Mucosa of gallbladder (tissue), 1 donor: ENCODE results near the gene ZCWPW1. TPM values are rescaled to one million over a fixed set of nuclear protein-coding genes. Genes with fewer than 3 reads are reported as not detected.

Experiments used
- DNase-seq: peaks from one replicate; pipeline ENCODE4 v3.0.0-alpha.2; 2020; ENCODE audit warnings: low spot score
- total RNA-seq: library from RNA; stranded (reverse); gene quantifications from one replicate; pipeline ENCODE4 v1.2.1, GENCODE V29; 2021
- donor health status: DM: no; HTN: no; CAD: no.

The ZCWPW1 gene
- 4.6 TPM for total RNA-seq

DNA sequence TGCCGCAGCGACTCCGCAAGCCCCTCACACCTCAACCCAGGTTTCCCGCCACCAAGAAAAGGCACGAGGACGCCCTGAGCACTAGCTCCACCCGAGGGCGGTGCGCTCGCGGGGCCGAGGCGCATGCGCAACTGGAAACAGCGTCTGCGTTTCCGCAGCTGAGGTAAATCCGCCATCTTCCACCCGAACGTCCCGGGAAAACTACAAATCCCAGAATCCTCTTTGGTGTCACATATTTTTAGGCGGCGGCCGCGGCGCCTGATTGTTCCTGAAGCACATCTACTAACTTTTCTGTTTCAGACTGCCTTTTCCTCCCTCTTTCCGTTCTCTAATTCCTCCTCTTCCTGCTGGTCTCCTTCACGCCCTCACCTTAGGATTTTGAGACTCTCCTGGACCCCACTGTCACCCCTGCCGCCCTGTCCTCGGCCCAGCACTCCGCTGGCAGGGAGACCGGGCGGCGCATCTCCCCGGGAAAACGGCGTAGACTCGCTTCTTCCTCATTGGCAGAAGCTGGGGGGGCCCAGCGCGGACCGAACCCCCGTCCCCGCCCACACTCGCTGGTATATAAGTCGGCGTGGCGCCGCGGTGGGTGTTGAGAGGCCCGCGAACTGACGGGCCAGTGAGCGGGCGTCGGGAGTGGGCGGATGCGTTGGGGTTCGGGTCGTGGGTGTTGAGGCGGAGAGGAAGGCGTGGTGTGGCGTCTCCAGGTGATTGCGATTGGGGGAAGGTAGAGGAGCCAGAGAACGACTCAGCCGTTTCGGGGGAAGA, at the start of gene ZCWPW1:
Gene ZCWPW1, minus strand, starts transcription at position 505 of the 768 bp plus-strand sequence. CDS start 8,054 bp downstream, outside the sequence.
- peak; percentile 96 for DNase-seq

DNA sequence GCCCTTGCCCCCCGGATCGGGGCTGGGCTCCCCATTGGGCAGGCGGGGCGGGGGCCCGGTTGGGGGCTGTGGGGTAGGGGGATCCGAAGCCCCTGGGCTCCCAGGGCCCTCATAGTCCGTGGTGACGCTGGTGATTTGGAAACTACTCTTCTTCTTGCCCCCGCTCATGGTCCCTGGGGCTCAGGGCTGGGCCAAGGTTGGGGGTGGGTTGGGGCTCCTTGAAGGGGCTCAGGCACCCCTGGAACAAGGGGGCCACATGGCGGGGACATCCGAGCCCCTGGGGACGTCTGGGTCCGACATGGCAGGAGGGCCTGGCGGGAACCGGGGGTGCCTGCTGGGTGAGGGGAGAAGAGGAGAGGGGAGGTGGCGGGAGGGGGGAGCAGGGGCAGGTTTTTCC, 49.4 kb upstream of the ZCWPW1 start:
- DNase-seq = no peak

DNA sequence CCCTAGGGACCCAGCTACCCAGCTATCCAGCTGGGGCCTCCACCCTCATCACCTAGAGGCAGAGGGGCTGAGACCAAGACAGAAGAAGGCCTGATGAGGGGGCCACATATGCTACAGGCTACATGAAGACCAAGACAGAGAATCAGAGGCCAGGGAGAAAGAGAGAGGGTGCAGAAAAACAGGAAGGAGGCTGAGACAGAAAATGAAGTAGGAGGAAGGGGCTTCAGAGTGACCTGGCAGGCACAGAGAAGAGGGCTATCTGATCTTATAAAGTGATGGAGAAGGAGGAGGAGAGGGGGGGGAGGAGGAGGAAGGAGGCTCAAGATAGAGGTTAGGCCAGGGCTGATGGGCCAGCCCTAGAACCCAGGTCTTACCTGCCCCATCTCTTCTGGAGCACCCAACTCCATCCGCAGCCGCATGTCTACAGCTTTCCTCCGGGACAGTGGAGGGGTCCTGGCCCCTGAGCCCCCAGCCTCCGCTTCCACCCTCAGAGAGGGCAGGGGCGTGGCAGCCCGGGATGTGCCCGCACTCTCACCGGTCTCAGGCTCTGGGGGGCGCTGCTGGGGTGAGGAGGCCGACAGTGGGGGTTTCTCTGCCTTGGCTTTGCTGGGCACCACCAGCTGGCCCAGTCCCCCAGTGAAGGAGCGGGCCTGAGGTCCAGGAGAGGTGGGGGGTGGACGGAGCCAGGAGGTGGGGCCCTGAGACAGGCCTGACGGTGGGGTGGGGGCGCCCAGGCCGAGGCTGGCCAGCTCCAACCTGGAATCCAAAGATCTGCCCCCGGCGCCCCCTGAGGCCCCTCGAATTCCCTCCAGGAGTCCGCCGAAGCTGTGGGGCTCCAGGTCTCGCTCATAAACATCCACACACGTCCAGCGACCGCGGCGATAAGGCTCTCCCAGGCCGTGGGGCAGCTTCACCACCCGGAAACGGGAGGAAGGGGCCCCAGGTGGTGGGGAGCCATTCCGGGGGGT, 48.7 kb upstream of the ZCWPW1 start:
- no peak for DNase-seq

DNA sequence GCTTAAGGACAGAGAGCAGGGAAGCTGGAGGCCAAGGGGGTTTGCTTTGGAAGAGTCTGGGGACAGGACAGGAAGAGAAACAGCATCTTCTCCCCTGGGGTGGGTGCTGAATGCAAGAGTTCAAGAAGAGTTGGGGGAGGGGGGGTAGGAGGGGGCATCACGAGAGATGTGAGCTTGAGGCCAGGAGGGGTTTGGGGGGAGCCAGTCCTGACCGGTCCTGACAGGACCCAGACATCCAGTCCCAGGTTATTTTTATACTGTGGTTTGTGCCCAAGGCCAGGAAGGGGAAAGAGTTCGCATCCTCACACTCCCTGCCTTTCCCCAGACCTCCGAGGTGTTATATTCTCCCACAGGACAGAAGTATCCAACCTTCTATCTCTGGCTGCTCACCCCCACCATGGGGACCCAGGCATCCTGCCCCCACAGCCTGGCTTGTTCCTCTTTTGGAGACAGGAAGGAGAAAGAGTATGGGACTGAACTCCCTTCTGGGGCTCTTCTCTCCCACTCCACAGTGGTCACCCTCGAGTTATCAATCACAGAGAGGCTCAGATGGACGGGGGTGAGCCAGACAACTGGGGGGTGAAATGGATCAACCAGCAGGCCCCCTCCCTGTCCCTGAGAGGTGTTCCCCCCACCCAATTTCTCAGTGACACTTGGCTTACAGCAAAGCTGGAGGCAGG, 47.7 kb upstream of the ZCWPW1 start:
- DNase-seq = no peak

DNA sequence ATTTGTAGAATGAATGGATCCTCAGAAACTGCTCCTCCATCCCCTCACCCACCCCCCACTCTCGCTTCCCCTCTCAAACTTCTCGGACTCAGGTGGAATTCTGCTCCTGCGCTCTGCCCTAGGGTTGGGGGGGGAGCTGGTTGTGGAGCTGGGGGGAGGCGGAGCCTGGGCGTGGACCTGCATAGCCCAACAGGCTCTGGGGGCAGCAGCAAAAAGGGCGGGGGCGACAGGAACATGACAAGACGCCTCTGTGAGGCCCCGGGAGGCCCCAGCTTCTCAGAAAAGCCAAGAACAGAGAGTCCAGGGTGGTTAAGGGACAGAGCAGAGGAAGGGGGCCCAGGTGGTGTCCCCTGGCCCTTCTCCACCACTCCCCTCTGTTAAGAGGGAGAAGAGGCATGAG, 47.0 kb upstream of the ZCWPW1 start:
- DNase-seq = no peak

- no peak for DNase-seq
These were observed 44.5 kb upstream of the ZCWPW1 start for GRCh38 chr7:100472854-100473499.

DNA sequence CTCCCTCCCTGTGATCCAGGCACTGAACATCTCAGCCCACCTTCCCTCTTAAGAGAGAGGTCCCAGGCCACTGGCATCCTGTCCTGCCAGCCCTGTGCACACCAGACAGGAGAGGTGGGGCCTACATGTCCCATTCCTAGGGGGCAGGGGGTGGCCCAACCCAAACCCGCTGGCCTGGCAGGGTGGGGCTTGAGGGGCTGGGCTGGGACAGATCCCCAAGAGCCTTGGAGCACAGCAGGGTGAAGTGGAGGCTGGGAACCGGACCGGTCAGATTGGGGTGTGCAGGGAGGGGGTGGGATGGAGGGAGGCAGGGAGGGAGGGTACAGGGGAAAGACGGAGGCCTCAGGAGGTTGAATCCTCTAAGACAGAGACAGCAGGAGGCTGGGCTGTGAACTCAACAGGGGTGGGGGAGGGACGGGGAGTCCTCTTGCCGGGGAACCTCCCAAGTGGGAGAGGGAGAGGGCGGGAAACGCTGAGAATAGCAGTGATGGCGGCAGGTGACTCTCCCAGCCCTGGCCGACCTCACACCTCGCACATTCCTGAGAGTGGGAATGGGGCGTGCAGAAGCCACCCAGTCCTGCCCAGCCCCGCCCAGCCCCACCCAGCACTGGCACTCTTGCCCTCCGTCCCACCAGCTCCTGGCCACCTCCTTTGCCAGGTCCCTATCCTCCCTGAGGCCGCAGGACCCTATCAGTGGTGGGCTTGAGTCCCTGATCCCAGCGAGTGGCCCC, 43.8 kb upstream of the ZCWPW1 start:
- no peak for DNase-seq

GRCh38 chr7:100471021-100471420, 42.5 kb upstream of the ZCWPW1 start:
- DNase-seq = no peak

DNA sequence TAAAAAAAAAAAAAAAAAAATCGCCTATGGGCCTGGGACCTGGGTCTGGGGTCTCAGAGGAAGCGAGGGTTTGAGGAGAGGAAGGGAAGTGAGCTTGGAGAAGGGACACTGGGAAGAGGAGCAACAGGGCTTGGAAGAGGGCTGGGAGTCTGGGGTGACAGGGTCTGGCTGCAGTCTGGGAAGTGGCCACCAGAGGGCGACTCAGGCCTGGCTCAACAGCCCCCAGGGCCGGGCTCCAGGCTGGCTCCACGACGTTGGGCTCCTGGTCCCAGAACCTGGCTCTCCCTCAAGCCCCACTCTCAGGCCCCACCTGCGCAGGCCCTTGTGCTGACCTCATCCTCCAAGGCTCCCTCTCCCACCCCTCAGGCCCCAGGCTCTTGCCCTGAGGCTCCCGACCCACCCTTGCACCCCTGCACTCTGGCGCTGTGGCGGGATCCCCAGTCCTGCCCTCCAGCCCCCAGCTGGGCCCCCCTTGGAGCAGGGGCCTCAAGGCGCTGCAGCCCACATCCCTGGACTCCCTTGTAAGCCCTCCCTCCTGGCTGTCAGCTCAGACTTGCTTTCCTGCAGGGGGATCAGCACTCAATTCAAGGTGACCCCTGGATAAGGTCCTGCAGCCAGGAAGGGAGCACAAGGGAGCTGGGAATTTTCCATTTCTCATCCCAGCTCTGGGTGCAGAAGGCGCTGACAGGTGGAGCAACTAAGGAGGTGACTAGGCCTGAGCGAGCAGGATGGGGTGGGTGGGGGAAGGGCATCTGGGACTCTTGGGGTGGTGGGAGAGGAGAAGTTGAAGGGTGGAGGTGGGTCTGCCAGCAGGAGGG, 40.9 kb upstream of the ZCWPW1 start:
- DNase-seq = peak; percentile 86

DNA sequence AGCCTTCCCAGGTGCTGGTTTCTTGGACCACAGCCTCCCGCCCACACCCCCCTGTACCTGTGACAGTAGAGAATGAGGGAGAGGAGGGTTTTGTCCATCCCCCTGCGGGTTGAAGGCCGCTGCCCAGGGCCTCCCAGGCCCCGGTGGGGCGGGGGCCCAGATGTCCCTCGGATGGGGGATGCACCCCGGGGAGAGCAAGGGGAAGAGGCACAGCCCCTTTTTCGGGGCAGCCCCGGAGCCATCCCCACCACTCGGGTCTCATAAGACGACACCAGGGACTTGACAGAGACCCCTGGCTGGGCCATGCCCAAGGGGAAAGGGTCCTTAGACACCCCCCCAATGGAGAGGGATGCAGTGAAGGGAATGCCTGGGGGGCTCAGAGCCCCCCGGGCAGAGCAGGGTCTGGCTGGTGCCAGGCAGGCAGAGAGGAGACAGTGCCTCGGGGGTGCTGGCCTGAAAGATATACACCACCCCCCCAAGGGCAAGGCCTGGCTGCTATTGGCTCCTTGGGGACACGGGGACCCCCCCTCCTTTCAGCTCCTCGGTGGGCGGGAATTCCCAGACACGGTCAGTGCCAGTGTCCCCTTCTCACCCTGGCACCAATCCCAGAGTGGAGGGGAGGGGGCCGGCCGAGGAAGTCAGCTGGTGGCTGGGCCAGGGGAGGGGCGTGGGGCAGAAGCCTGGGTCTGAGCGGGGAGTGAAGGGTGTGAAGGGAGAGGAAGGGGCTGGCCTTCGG, 39.3 kb upstream of the ZCWPW1 start:
- no peak for DNase-seq

DNA sequence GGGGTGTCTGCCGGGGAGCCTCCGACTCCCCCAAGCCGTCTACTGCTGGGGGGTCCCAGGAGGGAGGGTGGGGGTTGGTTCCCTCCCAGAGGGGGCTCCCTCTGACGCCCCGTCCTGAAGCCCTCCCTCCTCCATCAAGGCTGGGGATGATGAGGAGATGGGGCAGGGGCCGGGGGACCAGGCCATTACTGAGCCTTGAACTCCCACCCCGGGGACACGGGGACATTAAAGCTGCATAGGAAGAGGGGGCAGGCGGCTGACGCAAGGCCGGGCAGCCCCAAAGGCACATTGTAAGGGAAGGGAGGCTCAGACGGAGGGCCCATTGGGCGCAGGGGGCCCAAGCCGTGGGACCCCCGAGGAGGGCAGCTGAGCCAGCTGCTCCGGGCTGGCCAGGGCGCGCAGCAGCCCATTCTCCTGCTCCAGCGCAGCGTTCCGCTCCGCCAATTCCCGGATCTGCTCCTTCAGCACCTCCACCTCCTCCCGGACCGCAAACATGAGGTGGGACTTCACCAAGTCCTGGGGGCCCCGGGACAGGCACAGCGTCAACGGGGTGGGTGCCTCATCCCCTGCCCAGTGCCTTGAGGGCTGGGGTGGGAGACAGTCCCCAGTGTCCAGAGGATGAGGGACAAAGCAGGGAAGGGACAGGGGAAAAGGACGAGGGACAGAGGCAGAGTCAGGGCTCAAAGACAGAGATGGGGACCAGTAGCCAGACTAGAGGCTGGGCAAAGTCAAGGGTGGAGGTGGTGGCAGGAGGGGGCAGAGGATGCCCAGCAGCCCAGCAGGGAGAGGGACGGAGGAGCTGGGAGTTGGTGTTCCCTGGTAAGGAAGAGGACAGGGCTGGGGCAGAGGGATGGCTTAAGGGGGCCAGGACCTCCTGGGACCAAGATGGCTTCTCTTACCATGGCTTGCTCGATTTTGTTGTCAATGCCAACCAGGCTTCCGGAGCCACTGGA, 38.4 kb upstream of the ZCWPW1 start:
- DNase-seq = no peak

DNA sequence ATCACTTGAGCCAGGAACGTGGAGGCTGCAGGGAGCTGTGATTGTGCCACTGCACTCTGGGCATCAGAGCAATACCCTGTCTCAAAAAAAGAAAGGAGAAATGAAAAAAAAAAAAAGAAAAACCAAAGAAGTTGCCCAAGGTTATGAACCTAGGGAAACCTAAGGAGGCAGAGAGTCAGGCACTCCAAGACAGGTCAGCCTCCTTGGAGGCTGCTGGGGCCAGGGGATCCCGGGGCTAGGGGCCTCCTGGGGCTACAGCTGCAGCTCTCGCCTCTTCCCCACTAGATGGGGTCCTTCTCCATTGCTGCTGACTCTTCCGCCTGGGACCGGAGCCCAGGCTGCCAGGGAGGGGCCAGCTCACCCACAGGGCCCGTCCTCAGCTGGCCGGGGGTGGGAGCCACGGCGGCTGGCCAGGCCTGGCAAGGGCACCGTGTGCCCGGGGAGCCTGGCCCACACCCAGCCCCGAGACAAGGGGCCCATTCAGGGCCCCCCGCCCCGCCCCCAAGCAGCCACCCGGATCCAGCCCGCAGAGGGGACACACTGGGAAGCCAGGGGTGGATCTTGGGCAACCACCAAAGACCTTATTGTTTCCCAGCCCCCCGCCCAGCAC, 37.3 kb upstream of the ZCWPW1 start:
- DNase-seq = peak; percentile 73

DNA sequence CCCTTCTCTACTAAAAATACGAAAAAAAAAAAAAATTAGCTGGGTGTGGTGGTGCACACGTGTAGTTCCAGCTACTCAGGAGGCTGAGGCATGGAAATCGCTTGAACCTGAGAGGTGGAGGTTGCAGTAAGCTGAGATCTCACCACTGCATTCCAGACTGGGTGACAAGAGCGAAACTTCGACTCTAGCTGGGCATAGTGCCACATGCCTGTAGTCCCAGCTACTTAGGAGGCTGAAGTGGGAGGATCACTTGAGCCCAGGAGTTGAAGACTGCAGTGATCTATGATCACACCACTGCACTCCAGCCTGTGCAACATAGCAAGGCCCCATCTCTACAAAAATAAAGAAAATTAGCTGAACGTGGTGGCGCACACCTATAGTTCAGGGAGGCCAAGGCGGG, 36.8 kb upstream of the ZCWPW1 start:
- no peak for DNase-seq

DNA sequence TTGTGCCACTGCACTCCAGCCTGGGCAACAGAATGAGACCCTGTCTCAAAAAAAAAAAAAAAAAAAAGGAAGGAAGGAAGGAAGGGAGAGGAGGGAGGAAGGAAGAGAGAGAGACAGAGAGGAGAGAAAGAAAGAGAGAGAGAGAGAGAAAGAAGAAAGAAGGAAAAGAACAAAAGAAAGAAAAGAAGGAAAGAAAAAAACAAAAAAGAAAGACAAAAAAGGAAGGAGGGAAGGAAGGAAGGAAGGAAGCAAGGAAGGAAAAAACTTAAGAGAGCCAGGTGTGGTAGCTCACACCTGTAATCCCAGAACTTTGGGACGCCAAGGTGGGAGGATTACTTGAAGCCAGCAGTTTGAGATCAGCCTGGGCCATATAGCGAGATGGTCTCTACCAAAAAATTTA, 36.3 kb upstream of the ZCWPW1 start:
- no peak for DNase-seq

- no peak for DNase-seq
These were observed 35.7 kb upstream of the ZCWPW1 start, which contains the start of gene SPACDR for GRCh38 chr7:100464210-100464660. TSS of gene SPACDR (minus strand) at chr7:100464260. CDS start at chr7:100464025, 235 bp downstream.

- no peak for DNase-seq
These were observed 28.5 kb upstream of the ZCWPW1 start for GRCh38 chr7:100457033-100457432.

GRCh38 chr7:100456562-100456961, 28.1 kb upstream of the ZCWPW1 start:
- DNase-seq = no peak

- DNase-seq = no peak
These were observed 26.7 kb upstream of the ZCWPW1 start for GRCh38 chr7:100455206-100455605.
